HG03108 (cell line): ENCODE measurements around the gene PRR4.

ENCODE experiments used
- ATAC-seq: cut with Tn5 transposase; IDR thresholded peaks from one replicate; pipeline ENCODE4 v1.9.1; 2021; ENCODE audit warnings: moderate library complexity; ENCODE audit not compliant: unreplicated experiment

The PRR4 gene

GRCh38 chr12:10802587-10802986, 46.7 kb downstream of the PRR4 start, which contains the start of gene TAS2R7:
Gene TAS2R7 (minus strand): TSS chr12:10802627. CDS start chr12:10802570, 57 bp downstream.
- no peak for ATAC-seq

DNA sequence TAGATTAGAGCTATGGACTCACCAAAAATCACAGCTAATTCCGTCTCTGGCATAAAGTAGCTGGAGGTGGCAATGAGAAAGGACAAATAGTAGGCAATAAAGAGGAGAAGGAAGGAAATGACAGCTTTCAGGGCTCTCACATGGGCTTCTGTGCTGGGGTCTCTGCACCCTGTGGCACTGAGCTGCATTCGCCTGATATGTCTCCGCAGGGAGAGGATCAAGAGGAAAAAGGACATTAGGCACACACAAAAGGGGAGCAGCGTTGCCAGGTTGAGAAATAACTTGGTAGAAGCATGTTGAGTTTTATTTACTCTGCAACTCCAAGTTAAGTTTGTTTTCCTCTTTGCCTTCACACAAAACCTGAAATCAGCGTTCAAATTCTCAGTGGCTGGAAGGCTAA, 47.5 kb downstream of the PRR4 start:
- ATAC-seq, result no peak
